Measurements from ENCODE around the gene NOC2L.

DNA sequence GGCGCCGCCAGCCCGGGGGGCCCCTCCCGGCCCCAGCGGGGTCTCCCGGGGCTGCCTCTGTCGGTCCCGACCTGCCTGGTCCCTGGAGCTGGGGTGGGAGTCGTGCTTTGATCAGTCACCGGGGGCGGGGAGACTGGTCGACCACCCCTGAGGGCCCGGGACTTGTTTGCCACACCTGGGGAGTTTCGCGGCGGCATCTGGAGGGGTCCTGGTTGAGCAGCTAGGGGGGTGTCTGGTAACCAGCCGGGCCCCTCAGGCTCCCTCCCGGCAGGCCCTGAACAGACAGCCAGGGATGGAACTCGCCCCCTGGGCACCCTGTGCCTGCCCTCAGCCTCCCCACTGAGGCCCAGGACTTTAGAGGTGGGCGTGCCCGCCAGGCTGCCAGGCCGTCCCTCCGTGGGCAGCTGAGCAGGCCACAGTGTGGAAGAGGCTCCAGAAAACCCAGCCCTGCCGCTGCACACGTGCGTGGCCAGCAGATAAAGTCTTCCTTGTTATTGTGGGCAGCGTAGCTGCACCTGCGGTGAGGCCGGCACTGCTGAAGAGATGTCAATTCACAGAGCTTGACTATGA lies 48.7 kb downstream of the NOC2L start:
- TF ChIP-seq, protein P1, sequence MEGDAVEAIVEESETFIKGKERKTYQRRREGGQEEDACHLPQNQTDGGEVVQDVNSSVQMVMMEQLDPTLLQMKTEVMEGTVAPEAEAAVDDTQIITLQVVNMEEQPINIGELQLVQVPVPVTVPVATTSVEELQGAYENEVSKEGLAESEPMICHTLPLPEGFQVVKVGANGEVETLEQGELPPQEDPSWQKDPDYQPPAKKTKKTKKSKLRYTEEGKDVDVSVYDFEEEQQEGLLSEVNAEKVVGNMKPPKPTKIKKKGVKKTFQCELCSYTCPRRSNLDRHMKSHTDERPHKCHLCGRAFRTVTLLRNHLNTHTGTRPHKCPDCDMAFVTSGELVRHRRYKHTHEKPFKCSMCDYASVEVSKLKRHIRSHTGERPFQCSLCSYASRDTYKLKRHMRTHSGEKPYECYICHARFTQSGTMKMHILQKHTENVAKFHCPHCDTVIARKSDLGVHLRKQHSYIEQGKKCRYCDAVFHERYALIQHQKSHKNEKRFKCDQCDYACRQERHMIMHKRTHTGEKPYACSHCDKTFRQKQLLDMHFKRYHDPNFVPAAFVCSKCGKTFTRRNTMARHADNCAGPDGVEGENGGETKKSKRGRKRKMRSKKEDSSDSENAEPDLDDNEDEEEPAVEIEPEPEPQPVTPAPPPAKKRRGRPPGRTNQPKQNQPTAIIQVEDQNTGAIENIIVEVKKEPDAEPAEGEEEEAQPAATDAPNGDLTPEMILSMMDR (IDR thresholded peaks at IDR 0.05): no peak
- no peak for TF ChIP-seq POLR2A (IDR thresholded peaks at IDR 0.05)
